Spinal cord (tissue), 10 donors: ENCODE measurements around the gene ALPK3. TPM values are rescaled to one million over a fixed set of nuclear protein-coding genes. Genes with fewer than 3 reads are reported as not detected.

Experiments
- DNase-seq, 6 donors: peaks; one replicate each; pipeline versions ENCODE4 v3.0.0 to v3.0.0-alpha.2; 2013 to 2015; ENCODE audit warnings: low spot score in 6 of 6, low read depth in 4 of 6
- H3K27ac ChIP-seq: one replicate; pipeline ENCODE4 v1.5.1; 2013; ENCODE audit warnings: low read depth, low read length, control low read depth
- H3K27me3 ChIP-seq: one replicate; pipeline ENCODE4 v1.6.1; 2013; ENCODE audit warnings: low read length; ENCODE audit not compliant: control insufficient read depth, insufficient read depth
- H3K36me3 ChIP-seq: one replicate; pipeline ENCODE4 v1.6.1; 2013; ENCODE audit warnings: low read length; ENCODE audit not compliant: control insufficient read depth, insufficient read depth
- H3K4me1 ChIP-seq: one replicate; pipeline ENCODE4 v1.6.1; 2013; ENCODE audit warnings: low read length; ENCODE audit not compliant: control insufficient read depth, insufficient read depth
- H3K4me3 ChIP-seq: one replicate; pipeline ENCODE4 v1.5.1; 2013; ENCODE audit warnings: low read depth, low read length, control low read depth
- H3K9me3 ChIP-seq: one replicate; pipeline ENCODE4 v1.6.1; 2013; ENCODE audit warnings: low read length; ENCODE audit not compliant: control insufficient read depth, insufficient read depth
- WGBS: methylation state at CpG from one replicate; pipeline ENCODE4 v1.1.5; 2013; ENCODE audit warnings: missing lambda C conversion rate; ENCODE audit not compliant: insufficient coverage; 5-methylcytosine and 5-hydroxymethylcytosine counted together
- polyA plus RNA-seq, 2 donors: library from polyadenylated mRNA; unstranded; fragments of 120-200 nt; gene quantifications; one replicate each; pipeline ENCODE4 v1.2.1, GENCODE V29; 2013; ENCODE audit not compliant: insufficient read length in 2 of 2
- total RNA-seq, 2 donors: library from RNA; depleted of rRNA in 1 of 2; stranded (reverse); fragments of 120-200 nt in 1 of 2; fragments of >200 nt in 1 of 2; gene quantifications; one replicate each; pipeline versions ENCODE4 v1.2.3 to v1.2.4, GENCODE V29; 2013 to 2014
- donor health status: healthy.

Gene ALPK3
- total and polyA plus RNA-seq, 4 donors, result 5.8 to 8.7 (median 6.4) TPM

DNA sequence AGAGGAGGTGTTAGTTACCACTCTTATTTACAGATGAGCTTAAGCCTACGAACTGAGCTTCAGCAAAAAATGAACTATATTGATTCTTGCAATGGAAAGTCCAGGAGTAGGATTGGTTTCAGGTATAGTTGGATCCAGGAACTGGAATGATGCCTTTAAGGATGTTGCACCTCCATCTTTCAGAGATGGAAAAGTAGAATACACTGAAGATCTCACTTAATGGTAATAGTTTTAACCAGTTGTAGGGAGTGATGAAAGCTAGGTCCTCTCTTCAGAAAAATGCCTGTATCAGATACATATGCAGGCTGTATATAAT, 69.8 kb downstream of the ALPK3 start:
- Histone ChIP-seq H3K4me1 (peaks cover 3% of the 10 kb centered on the region), H3K36me3 (peaks cover 3% of the 10 kb centered on the region), H3K27ac (no peak overlapping the region), H3K27me3 (no peaks in the 10 kb centered on the region), H3K4me3 (no peak overlapping the region), H3K9me3 (no peaks in the 10 kb centered on the region)
- 80% methylated on average over 1 of the region's 1 CpG for WGBS
- no peak for DNase-seq

DNA sequence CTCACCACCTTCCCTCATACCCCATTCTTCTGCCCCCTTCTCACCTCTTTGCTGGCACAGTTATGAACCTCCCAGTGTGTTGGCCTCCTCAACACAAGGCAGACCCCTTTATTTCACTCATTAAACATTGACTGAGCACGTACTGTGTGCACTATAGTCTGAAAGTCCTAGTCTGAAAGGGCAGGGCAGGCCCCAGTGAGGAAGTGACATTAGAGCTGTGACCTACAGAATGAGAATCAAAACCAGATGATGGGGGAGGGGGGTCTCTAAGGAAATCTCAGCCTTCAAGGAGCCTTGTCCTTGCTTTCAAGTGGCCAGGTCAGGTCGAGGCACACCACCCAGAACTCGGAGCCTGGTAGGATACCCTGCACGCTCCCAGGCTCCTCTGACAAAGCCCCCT, 70.8 kb downstream of the ALPK3 start:
- 84% methylated on average over 3 of the region's 4 CpGs for WGBS
- Histone ChIP-seq H3K4me1 (peaks cover 3% of the 10 kb centered on the region), H3K9me3 (no peaks in the 10 kb centered on the region), H3K27me3 (no peaks in the 10 kb centered on the region), H3K36me3 (peaks cover 3% of the 10 kb centered on the region), H3K27ac (no peak overlapping the region), H3K4me3 (no peak overlapping the region)
- DNase-seq, result no peak

DNA sequence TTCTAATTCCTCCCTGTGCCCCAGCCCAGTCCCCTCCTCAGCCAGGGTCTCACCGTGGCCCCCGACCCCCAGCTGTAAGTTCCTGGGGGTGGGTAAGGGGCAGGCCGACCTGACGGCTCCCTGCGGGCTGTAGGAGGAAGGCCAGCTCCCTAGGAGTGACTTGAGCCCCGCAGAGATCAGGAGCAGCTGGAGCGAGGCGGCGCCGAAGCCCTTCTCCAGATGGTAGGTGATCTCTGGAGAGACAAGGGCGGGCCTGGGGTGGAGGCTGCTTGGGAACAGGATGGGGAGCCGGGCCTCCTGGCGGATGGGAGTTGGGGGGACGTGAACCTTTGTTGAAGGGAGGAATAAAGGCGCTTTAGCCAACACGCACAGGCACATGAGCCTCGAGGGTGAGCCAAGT, 71.5 kb downstream of the ALPK3 start:
- Histone ChIP-seq H3K4me1 (peaks cover 3% of the 10 kb centered on the region), H3K4me3 (no peak overlapping the region), H3K27ac (no peak overlapping the region), H3K36me3 (peaks cover 3% of the 10 kb centered on the region), H3K9me3 (no peaks in the 10 kb centered on the region), H3K27me3 (no peaks in the 10 kb centered on the region)
- 76% methylated on average over 15 of the region's 17 CpGs for WGBS
- no peak for DNase-seq

DNA sequence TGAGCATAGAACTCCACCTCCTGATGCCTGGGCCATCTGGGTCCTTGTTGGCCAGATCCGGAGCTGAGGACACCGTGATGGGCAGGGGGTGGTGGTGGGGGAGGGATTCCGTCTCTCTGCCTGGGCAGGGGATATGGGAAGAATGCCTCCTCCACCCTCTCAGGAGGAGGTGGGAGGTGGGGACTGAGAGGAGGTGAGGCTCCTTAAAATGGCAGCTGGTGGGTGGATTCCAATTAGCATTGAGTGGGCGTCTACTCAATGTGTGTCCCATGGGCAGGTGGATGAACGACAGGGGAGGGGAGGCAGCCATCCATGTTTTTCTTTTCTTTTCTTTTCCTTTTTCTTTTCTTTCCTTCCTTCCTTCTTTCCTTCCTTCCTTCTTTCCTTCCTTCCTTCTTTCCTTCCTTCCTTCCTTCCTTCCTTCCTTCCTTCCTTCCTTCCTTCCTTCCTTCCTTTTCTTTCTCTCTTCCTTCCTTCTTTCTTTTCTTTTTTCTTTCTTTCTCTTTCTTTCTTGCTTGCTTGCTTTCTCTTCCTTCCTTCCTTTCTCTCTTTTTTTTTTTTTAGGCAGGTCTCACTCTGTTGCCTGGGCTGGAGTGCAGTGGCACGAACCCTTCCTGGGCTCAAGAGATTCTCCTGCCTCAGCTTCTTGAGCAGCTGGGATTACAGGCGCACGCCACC, 72.3 kb downstream of the ALPK3 start:
- no peaks in the 10 kb centered on the region for H3K27me3 ChIP-seq
- no peak overlapping the region for H3K4me3 ChIP-seq
- H3K4me1 ChIP-seq, result peaks cover 3% of the 10 kb centered on the region
- 100% methylated on average over 3 of the region's 8 CpGs for WGBS
- H3K27ac ChIP-seq, result no peak overlapping the region
- no peaks in the 10 kb centered on the region for H3K9me3 ChIP-seq
- peaks cover 3% of the 10 kb centered on the region for H3K36me3 ChIP-seq
- no peak for DNase-seq

DNA sequence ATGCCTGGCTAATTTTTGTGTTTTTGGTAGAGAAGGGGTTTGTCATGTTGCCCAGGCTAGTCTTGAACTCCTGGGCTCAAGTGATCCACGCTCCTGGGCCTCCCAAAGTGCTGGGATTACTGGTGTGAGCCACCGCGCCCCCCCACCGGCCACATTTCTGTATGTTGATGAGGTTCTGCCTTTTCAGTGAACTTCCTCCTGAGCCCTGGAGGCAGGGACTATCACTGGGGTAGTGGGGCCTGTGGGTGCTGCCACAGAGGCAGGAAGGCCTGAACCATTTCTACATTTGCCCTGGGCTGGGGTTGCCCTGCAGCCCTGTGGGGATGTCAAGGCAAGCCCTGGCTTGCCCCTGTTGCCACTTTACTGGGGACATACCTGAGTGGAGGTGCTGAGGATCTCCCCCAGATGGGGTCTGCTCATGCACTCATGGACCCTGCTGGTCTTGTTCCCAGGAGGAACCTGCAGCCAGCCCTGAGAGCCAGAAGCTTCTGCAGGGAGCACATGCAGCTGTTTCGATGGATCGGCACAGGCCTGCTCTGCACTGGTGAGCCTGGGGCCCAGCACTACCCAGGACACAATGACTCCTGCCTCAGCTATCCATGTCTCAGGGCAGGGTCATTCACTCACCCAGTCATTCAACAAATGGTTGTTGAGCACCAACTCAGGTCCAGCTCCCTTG, 73.0 kb downstream of the ALPK3 start:
- H3K36me3 ChIP-seq, result peaks cover 3% of the 10 kb centered on the region
- 94% methylated on average over 4 of the region's 6 CpGs for WGBS
- H3K27me3 ChIP-seq, result no peaks in the 10 kb centered on the region
- no peak overlapping the region for H3K27ac ChIP-seq
- H3K4me1 ChIP-seq, result peaks cover 3% of the 10 kb centered on the region
- H3K4me3 ChIP-seq, result no peak overlapping the region
- H3K9me3 ChIP-seq, result no peaks in the 10 kb centered on the region
- DNase-seq, result no peak

DNA sequence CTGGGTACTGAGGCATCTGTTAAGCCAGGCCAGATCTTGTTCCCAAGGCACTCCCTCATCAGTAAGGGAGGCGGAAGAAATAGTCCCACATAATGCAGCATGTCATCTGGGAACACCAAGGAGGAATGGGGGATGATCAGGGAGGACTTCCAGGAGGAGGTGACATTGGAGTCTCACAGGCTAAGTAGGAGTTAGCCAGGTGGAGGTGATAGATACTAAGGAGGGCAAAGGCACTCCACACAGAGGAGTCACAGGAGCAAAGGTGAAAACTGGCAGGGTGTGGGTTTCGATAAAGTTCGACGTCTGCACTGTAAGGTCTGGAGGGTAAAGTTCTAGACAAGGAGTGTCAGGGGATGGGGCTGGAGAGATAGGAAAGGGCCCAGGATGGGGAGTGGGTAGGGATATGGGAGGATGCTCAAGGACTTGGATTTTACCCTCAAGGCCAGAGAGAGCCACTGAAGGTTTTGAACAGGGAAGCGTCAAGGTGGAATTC, 73.6 kb downstream of the ALPK3 start:
- no peak overlapping the region for H3K4me3 ChIP-seq

DNA sequence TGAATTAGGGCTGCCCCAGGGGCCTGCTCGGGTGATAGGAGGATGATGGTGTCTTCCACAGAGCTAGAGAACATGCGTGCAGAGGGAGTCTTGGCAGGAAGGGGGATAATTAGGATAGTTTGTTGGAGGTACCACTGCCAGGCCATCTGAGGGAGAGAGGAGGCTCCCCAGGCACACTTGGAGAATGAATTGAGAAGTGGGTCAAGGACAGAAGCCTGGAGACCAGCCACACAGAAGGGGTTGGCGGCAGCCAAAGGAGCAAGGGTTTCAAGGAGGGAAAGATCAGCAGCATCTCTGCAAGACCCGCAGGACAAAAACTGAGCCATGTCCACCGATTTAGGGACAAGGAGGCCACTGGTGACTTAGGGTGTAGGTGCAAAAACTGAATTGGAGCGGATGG, 74.2 kb downstream of the ALPK3 start:
- DNase-seq, result no peak
- Histone ChIP-seq H3K27ac (no peak overlapping the region), H3K4me3 (no peak overlapping the region), H3K9me3 (no peaks in the 10 kb centered on the region), H3K27me3 (no peaks in the 10 kb centered on the region), H3K4me1 (peaks cover 2% of the 10 kb centered on the region), H3K36me3 (peaks cover 3% of the 10 kb centered on the region)
- 84% methylated on average over 6 of the region's 6 CpGs for WGBS

More for the DNA sequence above, 73.6 kb downstream of the ALPK3 start:
- 98% methylated on average over 5 of the region's 5 CpGs for WGBS
- H3K9me3 ChIP-seq, result no peaks in the 10 kb centered on the region
- peaks cover 3% of the 10 kb centered on the region for H3K36me3 ChIP-seq
- no peak overlapping the region for H3K27ac ChIP-seq
- peaks cover 3% of the 10 kb centered on the region for H3K4me1 ChIP-seq
- DNase-seq, result no peak
- no peaks in the 10 kb centered on the region for H3K27me3 ChIP-seq

DNA sequence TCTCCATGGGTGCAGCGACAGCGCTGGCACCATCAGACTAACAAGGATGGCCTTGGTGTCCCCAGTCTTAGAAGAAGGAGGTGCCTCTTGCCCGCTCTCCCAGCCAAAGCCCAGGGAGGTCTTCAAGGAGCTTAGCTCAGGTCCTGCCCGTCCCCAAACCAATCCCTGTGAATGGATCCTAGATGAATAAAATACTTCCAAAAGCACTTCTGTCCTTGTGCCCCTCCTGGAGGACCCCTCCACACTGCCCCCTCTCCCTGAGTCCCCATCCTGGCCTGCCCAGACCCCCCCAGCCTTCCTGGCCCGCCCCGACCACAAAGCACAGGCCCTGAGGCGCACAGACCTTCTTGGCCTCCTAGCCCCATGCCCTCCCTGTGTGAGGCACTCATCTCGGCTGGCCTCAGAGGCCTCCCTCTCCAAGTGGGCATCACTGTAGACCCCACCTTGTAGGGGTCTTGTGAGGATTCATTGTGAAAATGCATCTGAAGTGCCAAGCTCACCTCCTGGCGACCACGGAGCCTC, 75.7 kb downstream of the ALPK3 start:
- no peaks in the 10 kb centered on the region for H3K27me3 ChIP-seq
- no peak overlapping the region for H3K4me3 ChIP-seq
- H3K27ac ChIP-seq, result no peak overlapping the region
- no peaks in the 10 kb centered on the region for H3K4me1 ChIP-seq
- 95% methylated on average over 8 of the region's 10 CpGs for WGBS
- H3K9me3 ChIP-seq, result no peaks in the 10 kb centered on the region
- peaks cover 3% of the 10 kb centered on the region for H3K36me3 ChIP-seq
- no peak for DNase-seq

DNA sequence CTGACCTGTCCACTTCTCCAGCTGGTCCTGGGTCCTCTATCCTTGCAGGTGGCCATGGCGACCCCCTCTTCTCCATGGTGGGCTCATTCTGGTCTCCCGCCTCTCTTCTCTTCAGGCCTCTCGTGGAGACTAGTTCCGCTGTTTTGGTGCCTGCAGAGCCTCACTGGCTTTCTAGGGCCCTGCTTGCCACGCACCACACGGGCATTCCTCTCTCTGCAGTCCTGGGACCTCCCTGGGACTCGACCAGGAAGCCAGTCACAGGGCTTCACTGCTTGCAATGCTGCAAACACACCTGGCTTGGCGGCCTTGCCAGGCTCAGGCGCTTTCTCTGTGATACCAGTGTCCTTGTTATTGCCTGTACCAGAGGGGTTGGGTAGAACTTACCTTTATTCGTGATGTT, 76.5 kb downstream of the ALPK3 start:
- H3K4me1 ChIP-seq, result no peaks in the 10 kb centered on the region
- H3K4me3 ChIP-seq, result no peak overlapping the region
- H3K9me3 ChIP-seq, result no peaks in the 10 kb centered on the region
- no peak for DNase-seq
- H3K36me3 ChIP-seq, result peaks cover 1% of the 10 kb centered on the region
- no peak overlapping the region for H3K27ac ChIP-seq
- no peaks in the 10 kb centered on the region for H3K27me3 ChIP-seq
- 89% methylated on average over 10 of the region's 10 CpGs for WGBS
